Uterus (tissue), 2 donors: Measurements from ENCODE around the gene ZNF830.

Experiments used
- CTCF ChIP-seq, 4 experiments: fragments of 200-600 bp in 2 of 4; fragments of 450-650 bp in 2 of 4; sonication (generic) in 2 of 4; IDR thresholded peaks; one replicate each; pipeline ENCODE4 v1.5.1; 2016 to 2019; ENCODE audit warnings: antibody characterized with exemption in 4 of 4, mild to moderate bottlenecking in 2 of 4, moderate library complexity in 1 of 4
- POLR2A ChIP-seq, 2 donors: fragments of 450-650 bp; IDR thresholded peaks; one replicate each; pipeline ENCODE4 v1.6.1; 2016; ENCODE audit warnings: antibody characterized with exemption in 2 of 2, mild to moderate bottlenecking in 1 of 2, moderate library complexity in 1 of 2

GRCh38 chr17:34979650-34980352, 18.5 kb downstream of the ZNF830 start:
- TF ChIP-seq CTCF (IDR thresholded peaks at IDR 0.05) (no peak), POLR2A (IDR thresholded peaks at IDR 0.05) (no peak)
